Suppressor macrophage treated with lipopolysaccharide for 1 hour (primary cell): Measurements from ENCODE around the gene CELF2.

Experiments
- DNase-seq, 3 donors: peaks; one replicate each; pipeline ENCODE4 v3.0.0-alpha.2; 2020 to 2022

The CELF2 gene

DNA sequence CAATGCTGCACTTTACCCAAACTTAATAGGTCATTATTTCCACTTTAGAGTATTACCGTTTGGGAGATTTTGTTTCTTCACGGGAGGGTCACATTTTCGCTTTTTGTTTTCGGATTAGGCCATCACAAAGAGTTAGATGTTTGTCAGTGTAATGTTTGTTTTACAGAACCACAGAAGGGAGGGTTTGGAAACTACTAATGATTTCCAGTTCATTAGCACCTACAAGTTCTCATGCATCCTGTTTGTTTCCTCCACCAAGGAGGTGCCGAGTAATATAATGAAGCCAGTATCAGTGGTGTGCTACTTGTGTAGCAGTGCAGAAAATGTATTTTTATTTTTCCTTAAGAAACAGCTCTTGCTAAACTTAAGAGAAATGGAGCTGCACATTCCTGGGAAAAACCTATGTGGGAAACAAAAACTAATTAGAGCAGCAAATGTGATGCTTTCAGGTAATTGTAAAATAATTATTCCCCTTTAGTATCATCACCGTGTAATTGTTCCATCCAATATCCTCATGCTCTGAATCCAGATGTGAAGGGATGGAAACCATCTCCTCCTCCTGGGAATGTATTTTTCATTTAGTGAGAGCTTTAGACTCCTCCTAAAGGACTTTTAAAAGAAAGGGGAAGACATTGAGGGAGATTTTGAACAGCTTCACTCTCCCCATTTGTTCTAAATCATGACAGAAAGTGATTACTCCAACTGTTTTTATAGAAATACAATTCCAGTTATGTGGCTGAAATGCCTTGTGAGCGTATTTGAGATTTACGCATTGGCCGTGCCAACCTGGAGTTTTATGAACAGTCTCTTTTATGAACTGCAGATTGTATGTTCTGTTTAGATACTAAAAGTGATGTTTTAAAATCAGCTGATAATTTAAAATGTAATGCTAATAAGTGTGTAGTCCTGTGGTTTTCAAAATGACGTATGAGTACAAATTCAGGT is 5.6 kb downstream of the CELF2 start:
- no peak for DNase-seq

DNA sequence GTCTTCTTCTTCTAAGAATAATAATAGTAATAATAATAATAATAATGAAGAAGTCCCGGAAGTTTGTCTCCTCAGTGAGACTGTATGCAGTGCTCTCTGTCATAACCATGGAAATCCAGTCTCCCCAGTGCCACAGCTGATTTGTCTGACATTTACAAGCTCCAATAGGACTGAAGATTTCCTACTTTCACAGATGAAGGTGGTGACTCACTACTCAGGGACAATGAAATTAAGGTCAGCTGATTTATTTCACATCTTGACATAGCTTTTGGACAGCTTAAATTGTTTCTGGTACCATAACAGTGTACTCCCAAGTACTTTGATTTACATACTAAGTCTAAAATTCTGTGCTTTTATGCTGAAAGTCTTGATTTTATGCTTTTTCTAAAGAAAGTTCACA is 6.9 kb downstream of the CELF2 start:
- DNase-seq = peak; percentile 56 to 75 (median 74)

DNA sequence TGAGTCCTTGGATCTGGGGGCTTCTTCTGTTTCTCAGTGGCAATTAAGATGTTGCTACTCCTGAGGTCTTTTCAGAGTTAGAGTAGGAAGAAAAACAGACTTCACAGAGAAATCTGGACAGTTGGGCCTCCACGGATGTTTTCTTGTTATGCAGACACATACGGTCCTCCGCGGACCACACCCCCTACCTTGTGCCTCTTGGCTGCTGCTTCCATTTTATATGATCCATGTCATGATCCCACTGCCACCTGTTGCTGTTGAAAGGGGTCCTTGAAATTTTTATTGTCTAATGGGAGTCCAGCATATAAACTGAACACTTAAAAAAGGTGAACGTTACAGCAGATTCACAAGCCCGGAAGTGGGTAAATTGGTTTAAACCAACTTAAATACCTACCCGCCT is 8.3 kb downstream of the CELF2 start:
- no peak for DNase-seq

DNA sequence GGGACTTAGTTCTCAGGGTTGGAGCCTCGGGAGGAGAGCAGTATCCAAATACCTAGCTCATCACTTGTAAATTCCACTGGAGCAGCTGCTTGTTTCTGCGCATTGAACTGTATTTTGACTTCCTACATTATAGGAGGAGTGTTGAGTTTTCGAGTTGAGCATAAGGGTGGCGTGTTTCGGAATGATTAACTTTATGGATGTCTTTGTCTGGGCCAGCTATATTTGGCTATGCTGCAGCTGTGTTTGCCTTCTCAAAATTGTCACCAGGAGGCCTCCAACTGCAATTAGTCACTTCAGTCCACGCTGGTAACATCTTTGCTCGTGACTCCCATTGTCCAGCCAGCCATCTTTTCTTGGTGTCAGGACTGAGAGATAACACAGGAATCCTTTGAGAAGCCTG is 9.1 kb downstream of the CELF2 start:
- DNase-seq = no peak

DNA sequence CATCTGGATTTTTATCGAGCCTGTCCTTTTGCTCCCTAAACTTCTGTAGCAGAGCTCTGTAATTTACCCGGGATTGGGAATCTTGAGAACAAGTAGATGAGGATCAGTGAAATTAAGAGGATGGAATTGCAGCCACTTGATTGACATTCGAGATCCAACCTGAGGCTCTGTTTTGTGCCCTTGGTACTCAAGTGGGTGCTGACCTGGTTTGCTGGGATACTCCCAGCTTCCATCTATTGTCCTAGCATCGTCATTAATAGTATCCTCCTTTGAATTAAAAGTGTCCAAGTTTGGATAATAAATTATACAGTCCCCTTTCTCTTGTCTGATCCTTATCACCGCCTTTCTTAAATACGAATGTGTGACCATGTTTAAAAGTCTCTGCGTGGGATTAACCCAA is 17.1 kb downstream of the CELF2 start:
- no peak for DNase-seq

DNA sequence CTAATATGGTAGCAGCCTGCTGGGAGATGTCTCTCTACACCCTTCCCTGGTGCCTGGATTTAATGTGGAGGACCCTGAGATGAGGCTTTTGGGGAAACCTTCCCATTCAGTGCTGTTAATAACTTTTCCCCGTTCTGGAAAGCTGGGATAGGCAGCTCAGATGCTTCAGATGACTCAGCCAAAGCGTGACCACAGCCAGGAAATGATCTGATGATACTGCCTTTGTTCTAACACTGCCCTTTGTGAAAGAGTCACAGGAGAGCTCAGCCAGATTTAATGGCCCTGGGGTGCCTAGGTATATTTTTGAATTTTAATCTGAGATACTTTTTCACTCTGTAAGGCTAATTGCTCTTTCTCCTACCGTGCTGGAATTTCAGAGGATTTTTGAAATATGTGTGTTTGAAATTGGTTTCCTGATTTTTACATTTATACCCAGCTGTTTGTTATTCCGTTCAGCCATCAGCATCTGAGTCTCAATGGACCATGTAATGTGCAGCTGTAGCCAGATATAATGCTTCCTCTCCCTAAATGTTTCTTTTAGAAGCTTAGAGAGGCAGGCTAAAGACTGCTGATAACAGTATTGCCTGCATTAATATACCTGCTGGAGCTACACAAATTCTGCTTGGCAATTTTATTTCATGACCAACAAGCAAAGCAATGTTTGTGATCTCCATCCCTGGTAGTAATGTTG is 17.8 kb downstream of the CELF2 start:
- DNase-seq = peak; percentile 40 to 50 (median 45)

DNA sequence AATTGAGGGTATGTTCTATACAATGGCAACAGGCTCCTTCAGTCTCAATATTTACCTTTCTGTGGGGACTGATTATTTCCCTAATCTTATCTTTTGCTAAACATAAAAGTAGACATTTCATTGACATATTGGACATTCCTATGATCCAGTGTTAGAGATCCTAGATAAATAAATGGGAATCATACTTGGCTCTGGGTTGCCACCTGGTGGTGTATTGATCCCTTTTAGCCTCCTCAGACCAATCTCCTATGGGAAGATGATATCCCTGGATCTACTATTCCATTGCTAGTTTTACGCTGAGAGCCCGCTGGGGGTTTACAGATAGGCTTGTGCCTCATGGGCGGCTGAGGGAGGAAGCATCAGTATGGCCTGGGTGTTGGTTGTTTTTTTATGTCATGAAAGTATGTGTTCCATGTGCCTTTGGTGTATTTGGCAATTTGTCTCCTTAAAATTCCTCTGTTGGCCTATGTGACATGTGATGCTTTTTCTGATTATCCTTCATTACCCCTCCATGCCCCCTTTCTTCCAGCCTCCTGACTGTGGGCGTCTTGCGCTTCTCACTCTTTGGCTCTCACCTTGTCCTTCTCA is 18.8 kb downstream of the CELF2 start:
- peak; percentile 41 to 51 (median 42) for DNase-seq

DNA sequence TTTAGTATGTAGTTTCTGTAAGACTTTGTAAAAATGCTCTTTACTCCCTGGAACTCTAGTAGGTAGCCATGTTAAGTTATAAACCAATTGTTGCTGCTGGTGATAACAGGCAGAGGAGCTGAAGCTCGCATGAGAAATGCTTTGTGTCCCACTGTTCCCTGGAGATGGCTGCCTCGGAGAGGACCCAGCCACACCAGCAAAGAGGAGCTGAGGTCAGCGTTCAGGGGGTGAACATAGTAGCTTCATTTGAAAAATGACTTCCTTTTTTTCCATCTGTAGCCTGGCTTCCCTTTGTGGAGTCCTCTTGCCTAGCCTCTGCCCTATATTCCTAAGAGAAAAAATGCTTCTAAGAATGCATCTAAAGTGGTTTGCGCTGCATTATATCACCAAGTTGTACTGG is 20.3 kb downstream of the CELF2 start:
- DNase-seq = peak in 2 of 3 donors; percentile 45 to 48

DNA sequence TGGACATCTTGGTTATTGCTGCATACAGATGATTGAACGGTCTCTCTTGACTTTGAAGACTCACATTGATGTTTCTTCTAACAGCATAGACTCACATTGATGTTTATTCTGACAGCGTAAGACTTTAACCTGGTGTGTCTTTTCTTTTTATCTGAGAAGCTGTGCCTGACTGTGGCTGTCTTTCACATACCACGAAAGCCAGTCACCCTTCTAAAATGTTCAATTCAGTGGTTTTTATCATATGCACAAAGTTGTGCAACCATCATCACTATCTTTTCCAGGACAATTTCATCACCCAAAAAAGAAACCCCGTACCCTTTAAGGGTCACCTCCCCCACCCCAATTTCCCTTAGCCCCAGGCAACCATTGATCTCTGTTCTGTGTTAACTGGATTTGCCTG is 24.7 kb downstream of the CELF2 start:
- DNase-seq = no peak

DNA sequence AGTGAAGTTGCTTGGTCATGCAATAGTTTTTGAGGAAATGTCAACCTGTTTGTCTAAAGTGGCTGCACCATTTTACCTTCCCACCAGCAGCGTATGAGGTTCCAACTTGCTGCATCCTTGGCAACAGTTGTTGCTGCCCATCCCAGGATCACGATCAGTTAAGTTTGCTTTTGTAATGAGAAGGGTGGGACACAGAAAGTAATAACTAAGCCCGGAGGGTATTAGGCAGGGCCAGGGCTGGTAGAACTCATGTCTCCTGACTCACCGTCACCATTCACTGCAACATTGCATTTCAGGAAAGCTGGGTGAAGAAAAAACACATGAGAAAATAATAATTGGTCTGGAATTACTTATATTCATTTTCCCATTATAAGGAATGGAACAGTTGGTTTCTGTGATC is 25.4 kb downstream of the CELF2 start:
- DNase-seq = no peak

DNA sequence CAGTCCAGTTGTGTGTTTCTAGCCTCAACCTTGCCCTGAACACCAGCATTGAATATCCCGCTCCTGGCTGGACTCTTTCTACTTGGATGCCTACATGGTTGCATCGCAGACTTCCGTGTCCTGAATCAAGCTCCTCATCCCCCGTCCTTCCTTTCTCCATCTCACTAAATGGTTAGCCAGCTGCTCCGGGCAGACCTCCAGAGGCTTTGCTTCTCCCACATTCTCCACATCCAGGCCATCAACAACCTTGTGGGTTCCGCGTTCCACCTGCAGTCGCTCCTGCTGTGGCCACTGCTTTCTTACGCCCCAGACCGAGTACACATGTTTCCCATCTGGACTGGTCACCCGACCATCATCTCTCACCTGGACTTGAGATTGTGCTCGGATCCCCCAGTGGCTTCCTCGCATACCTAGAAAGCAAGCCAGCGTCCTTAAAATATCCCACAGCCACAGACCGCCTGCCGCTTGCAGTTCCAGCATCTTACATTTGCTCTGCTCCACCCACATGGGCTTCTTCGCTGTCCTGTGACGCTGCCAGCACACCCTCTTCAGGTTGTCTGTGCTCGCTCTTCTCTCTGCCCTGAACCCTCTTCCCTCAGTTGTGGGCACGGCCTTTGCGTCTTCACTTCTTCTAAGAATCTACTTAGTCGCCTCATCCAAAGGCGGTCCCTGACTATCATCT is 25.9 kb downstream of the CELF2 start:
- no peak for DNase-seq

DNA sequence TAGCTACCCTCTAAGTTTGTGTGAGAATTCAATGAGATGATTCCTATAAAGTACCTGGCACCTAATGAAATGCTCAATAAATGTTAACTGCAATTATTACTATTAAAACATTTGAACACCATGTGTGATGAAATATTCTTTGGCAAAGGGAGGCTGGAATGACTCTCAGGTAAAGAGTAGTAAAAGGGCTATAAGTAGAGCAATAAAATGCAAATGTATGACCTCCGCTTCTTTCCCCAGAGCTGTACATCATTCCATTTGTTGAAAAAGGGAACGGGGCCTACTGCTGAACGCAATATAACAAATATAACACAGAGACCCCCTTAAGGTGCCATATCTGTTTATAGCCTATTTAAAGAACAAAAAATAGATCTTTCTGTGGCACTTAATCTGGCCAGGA is 27.8 kb downstream of the CELF2 start:
- DNase-seq = no peak

DNA sequence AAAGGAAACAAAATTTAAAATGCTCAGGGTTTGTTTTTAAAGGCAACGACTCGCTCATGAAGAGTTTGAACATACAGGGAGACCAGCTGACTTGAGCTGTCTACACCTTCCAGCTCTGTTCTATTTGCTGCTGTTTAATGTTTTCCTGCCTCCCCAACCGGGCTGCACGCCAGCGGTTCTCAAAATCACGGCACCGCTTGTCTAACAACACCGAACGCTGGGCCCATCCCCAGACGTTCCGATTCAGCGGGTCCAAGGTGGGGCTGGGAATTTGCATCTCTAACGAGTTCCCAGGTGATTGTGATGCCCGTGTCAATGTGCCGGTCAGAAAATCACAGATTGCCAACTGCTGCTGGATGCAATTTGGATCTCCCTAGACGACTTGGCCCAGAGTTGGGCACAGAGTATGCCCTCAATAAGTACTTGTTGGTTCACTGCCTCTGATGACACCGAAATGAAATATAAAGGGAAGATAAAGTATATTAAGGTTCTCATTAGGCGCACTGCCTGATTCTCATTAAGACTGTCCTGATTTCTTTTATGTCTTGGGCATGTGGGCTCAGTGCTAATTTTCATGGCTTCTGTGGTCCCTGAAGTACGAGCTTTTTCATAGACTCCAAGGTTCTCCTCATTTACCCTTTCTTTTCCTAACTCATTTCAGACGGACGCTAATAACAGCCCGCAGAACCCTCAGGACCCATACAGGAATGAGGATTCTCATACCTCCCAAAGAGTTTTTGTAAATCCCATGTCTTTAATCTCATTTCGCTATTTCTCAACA is 28.5 kb downstream of the CELF2 start:
- DNase-seq = no peak

DNA sequence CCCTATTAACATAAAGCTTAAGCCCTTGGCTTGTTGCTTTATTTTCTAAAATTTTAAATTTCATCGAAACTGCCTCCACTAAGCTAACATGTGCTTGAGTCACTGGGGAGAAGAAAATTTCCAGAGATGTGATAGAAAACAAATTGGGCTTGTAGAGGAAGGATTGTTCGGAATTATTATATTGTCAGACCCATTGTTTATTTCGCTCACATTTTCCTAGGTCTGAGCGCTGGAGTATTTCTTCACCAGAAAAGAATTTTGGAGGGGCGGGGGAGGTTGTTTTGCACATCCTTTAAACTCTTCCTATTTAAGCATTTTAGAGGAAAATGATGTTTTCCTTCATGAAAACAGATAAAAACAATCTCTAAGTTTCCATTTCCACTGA is 29.1 kb downstream of the CELF2 start:
- no peak for DNase-seq

DNA sequence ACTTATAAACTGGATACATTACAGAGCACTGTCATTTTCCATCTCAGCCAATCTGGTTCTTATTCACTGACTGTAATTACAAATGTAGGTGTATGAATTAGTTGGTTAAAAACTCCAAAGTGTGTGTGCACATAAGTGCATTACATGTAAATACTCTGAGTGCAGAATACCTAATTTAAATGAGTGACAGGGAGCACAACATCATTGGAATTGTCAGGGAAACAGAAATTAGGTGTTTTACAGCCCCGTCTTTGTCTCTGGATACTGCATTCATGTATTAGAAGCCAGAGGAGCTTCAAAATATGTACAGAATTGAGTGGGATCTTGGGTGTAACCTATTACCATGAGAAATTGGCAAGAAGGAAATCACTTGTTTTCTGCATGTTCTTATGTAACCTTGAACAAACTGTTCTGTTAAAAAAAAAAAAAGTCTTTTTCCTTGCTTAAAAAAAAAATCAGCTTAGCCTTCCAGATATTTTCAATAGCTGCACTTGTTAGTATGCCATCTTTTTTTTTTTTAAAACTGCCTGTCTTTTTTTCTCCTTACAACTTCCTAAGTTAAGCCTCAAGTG is 31.1 kb downstream of the CELF2 start:
- DNase-seq = no peak

DNA sequence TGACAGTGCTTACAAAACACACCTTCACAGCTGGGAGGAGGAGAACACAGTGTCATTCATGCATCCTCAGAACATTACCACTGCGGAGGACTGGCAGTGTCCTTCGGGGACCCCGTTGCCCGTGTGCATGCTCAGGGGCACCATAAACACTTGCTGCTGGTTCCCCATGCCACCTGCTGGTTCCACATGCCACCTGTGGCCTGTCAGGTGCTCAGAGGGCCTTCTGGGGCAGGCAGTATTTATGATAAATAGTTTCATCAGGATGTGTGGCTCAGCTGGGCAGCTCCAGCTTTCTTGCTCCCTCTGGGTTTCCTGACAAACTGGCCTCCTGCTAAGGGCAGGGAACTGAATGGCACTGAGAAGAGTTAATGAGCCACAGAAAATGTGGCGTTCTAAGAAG is 32.1 kb downstream of the CELF2 start:
- DNase-seq = no peak

DNA sequence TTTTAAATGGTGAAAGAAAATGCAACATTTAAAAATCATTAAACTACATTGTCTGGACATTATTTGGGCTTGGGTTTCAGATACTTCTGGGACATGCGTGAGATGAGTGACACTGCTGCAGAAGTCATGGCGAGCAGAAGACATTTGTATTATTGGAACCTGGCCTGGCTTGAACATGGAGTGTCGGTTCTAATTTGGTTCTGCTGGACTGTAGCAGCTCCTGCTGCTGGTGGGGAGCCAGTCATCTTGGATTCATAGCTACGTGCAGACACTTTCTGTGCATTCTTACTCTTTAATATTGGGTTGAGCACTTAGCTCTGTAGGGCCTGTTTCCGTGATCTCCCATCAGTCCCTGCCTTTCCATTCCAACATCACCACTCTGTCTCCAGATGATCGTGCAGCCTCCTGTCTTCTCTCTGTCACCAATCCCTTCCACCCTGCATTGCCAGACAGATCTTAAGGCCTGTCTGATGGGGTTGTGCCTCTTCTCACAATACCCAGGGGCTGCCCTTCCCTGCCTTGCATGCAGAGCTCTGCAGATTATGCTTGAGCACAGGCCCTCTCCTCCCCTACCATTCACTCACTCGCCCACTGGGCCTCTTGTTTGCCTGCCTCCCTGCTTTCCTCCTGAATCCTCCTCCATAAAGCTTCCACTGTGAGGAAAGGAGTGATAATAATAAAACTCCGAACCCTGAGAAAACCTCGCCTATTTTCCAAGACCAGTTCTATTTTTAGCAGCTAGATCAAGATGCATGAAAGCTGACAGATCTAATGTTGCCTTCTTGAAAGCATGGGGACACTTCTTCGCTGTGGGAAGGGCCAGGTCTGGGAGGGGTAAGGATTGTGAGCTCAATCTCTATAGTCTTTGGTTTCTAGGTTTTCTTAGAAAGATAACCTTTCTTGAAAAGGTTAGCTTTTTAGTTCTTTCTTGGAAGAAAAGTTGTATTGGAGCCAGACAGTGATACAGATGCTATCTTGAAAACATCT is 32.9 kb downstream of the CELF2 start:
- DNase-seq = no peak

DNA sequence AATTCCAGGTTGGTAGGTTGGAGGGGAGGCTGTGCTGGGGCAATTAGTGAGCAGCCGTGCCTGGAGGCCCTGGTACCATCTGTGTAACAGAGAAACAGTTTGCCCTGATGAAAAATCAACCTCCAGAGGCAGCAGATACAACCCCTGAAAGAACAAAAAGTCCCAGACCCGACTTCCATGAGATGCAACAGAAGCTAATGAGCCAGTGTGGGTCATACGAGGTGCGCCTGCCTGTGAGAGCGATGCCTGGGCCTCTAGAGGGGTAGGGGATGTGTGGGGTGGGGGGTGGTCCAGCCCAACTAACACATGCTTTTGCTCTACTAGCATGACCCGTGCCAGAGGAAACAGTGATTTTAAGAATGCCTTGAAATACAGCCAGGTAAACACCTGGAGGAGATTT is 39.3 kb downstream of the CELF2 start:
- no peak for DNase-seq

DNA sequence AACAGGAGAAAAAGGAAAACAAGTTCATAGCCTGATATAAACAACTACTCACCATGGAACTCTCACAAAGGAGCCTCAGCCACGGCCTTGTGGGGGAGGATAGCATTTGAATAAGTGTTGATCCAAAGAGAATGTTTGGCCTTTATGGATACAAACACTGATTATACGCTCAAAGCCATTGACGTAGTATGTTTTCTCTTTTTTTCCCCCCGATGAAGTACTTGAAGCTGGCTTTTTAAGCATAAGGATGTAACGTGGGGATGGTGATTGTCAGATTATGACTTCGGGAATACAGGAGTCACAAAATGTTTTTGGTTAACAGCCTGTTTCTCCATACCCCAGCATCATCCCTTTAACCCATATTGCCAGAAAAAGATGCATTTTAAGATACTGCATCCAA is 39.8 kb downstream of the CELF2 start:
- no peak for DNase-seq

DNA sequence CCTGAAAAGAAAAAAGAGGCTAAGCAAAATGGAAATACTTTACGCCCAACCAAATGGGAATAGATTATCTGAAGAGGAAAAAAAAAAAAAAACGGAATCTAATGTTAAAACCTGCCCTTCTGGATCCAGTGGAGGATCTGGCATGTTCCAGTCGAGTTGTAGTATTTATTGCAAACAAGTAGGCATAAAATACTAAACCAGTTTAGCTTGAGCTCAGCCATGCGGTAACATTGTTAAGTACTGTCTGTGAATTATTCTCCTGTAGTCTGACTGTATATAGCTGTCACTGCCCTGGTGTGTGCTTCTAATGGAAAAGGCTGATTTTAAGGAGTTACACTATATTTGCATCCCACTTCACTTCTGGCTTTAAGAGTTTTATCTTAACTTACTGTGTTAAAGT is 40.3 kb downstream of the CELF2 start:
- no peak for DNase-seq

DNA sequence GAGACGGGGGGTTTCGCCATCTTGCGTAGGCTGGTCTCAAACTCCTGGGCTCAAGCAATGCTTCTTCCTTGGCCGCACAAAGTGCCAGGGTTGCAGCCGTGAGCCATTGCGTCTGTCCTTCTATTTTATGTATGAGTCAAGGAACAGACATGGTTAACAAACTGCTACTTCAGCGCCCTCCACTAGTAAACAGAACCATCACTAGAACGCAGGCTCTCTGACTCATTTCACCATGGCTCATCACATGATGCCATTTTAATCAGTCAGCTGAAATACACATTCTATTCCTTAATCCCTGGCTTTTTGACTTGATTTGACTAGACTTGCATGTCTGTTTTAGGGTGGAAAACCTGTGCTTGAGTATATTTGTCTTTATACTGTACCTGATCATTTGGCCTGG is 41.3 kb downstream of the CELF2 start:
- DNase-seq = peak; percentile 36 to 60 (median 54)
